ENCODE data around the gene ADCY10.

DNA sequence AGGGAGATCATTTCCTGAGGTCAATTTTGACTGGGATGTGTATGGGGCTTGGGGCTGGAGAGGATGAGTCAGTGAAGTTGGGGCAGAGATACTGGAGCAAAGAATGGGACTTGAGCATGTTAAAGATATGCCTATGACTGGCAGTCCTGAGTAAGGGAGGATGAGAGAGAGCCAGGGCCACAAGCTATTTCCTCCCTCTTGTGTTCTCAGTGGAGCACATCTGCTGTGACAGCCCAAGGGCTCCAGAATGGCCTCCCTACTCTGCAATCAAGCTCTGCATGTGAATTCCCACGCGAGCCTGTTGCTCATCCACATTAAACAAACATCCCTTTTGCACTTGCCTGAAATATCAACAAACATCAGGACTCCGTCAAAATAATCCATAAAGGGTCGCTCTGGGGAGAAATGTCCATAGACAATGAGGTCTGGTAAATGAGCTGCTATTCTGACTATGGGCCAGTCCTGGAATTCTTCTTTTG lies 9.2 kb downstream of the ADCY10 start:
- TF ChIP-seq, protein P1, sequence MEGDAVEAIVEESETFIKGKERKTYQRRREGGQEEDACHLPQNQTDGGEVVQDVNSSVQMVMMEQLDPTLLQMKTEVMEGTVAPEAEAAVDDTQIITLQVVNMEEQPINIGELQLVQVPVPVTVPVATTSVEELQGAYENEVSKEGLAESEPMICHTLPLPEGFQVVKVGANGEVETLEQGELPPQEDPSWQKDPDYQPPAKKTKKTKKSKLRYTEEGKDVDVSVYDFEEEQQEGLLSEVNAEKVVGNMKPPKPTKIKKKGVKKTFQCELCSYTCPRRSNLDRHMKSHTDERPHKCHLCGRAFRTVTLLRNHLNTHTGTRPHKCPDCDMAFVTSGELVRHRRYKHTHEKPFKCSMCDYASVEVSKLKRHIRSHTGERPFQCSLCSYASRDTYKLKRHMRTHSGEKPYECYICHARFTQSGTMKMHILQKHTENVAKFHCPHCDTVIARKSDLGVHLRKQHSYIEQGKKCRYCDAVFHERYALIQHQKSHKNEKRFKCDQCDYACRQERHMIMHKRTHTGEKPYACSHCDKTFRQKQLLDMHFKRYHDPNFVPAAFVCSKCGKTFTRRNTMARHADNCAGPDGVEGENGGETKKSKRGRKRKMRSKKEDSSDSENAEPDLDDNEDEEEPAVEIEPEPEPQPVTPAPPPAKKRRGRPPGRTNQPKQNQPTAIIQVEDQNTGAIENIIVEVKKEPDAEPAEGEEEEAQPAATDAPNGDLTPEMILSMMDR (IDR thresholded peaks at IDR 0.05; ENCODE audit: poor library complexity, severe bottlenecking) = no peak
- TF ChIP-seq SMC3 (conservative IDR thresholded peaks at IDR 0.05; ENCODE audit: poor library complexity) (no peak), EZH2 (IDR thresholded peaks at IDR 0.05; ENCODE audit: borderline replicate concordance, insufficient read depth, low read length, poor library complexity, severe bottlenecking) (no peak), POLR2AphosphoS5 (IDR thresholded peaks at IDR 0.05) (no peak), TAF1 (IDR thresholded peaks at IDR 0.05; ENCODE audit: low read depth) (no peak)

All from neural cell (in vitro differentiated cells).